ENCODE data around the gene TXNDC16. TPM values are rescaled to one million over a fixed set of nuclear protein-coding genes. Genes with fewer than 3 reads are reported as not detected.

TXNDC16 gene
- total and polyA plus RNA-seq, 9 of the 15 experiments (the other 6 are each of a cell fraction or from before 2014, with no cell fraction given) = 1.8 to 6.2 (median 4.9) TPM

DNA sequence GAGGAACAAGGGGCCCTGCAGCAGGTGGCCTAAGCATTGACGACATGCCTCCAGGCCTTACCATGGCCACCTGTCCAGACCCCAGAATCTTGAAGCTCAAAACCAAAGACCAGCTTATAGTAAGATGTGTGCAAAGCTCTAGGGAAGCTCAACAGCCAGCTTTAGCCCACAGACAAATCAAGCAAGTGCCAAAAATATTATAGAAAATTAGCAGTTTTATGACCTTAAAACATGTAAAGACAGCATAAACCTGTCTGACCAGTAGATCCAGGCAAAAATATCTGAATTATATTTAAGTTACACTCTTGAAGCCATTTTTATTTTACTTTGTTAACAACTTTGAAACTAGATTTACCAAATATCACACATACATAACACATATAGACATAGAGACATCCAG lies 90.6 kb downstream of the TXNDC16 start (continued):
- TF ChIP-seq TEAD2 (tag; IDR thresholded peaks at IDR 0.05) (no peak), ZNF143 (CRISPR knock-in tag; IDR thresholded peaks at IDR 0.05) (no peak), GABPA (tag; conservative IDR thresholded peaks at IDR 0.05; ENCODE audit: low read depth) (no peak), NONO (IDR thresholded peaks at IDR 0.05; ENCODE audit: low read depth in 2 of 2, low read length in 1 of 2) (no peak)
- TF ChIP-seq, protein P1, sequence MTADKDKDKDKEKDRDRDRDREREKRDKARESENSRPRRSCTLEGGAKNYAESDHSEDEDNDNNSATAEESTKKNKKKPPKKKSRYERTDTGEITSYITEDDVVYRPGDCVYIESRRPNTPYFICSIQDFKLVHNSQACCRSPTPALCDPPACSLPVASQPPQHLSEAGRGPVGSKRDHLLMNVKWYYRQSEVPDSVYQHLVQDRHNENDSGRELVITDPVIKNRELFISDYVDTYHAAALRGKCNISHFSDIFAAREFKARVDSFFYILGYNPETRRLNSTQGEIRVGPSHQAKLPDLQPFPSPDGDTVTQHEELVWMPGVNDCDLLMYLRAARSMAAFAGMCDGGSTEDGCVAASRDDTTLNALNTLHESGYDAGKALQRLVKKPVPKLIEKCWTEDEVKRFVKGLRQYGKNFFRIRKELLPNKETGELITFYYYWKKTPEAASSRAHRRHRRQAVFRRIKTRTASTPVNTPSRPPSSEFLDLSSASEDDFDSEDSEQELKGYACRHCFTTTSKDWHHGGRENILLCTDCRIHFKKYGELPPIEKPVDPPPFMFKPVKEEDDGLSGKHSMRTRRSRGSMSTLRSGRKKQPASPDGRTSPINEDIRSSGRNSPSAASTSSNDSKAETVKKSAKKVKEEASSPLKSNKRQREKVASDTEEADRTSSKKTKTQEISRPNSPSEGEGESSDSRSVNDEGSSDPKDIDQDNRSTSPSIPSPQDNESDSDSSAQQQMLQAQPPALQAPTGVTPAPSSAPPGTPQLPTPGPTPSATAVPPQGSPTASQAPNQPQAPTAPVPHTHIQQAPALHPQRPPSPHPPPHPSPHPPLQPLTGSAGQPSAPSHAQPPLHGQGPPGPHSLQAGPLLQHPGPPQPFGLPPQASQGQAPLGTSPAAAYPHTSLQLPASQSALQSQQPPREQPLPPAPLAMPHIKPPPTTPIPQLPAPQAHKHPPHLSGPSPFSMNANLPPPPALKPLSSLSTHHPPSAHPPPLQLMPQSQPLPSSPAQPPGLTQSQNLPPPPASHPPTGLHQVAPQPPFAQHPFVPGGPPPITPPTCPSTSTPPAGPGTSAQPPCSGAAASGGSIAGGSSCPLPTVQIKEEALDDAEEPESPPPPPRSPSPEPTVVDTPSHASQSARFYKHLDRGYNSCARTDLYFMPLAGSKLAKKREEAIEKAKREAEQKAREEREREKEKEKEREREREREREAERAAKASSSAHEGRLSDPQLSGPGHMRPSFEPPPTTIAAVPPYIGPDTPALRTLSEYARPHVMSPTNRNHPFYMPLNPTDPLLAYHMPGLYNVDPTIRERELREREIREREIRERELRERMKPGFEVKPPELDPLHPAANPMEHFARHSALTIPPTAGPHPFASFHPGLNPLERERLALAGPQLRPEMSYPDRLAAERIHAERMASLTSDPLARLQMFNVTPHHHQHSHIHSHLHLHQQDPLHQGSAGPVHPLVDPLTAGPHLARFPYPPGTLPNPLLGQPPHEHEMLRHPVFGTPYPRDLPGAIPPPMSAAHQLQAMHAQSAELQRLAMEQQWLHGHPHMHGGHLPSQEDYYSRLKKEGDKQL (CRISPR knock-in tag; IDR thresholded peaks at IDR 0.05; ENCODE audit: borderline replicate concordance) = no peak
- TF ChIP-seq, protein P2, sequence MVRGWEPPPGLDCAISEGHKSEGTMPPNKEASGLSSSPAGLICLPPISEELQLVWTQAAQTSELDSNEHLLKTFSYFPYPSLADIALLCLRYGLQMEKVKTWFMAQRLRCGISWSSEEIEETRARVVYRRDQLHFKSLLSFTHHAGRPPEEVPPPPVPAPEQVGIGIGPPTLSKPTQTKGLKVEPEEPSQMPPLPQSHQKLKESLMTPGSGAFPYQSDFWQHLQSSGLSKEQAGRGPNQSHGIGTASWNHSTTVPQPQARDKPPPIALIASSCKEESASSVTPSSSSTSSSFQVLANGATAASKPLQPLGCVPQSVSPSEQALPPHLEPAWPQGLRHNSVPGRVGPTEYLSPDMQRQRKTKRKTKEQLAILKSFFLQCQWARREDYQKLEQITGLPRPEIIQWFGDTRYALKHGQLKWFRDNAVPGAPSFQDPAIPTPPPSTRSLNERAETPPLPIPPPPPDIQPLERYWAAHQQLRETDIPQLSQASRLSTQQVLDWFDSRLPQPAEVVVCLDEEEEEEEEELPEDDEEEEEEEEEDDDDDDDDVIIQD (CRISPR knock-in tag; IDR thresholded peaks at IDR 0.05) = no peak
- TF ChIP-seq, protein P3, sequence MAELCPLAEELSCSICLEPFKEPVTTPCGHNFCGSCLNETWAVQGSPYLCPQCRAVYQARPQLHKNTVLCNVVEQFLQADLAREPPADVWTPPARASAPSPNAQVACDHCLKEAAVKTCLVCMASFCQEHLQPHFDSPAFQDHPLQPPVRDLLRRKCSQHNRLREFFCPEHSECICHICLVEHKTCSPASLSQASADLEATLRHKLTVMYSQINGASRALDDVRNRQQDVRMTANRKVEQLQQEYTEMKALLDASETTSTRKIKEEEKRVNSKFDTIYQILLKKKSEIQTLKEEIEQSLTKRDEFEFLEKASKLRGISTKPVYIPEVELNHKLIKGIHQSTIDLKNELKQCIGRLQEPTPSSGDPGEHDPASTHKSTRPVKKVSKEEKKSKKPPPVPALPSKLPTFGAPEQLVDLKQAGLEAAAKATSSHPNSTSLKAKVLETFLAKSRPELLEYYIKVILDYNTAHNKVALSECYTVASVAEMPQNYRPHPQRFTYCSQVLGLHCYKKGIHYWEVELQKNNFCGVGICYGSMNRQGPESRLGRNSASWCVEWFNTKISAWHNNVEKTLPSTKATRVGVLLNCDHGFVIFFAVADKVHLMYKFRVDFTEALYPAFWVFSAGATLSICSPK (IDR thresholded peaks at IDR 0.05; ENCODE audit: borderline replicate concordance) = no peak

Data from K562 (cell line).